Activated naive CD4-positive, alpha-beta T cell treated with anti-CD3 and anti-CD28 coated beads, Interleukin-2, amount 50 U/mL, for 24 hours (primary cell): ENCODE results near the gene NR2F1.
A peak's percentile ranks its signal among the peaks of the same experiment; 100 is the strongest.

ENCODE experiments used
- H3K27ac Mint-ChIP-seq: one replicate; pipeline ENCODE4 v1.8.0; 2021; ENCODE audit warnings: mild to moderate bottlenecking, mixed read lengths
- H3K27me3 Mint-ChIP-seq: one replicate; pipeline ENCODE4 v1.8.0; 2021; ENCODE audit warnings: mixed read lengths
- H3K36me3 Mint-ChIP-seq: one replicate; pipeline ENCODE4 v1.8.0; 2021; ENCODE audit warnings: mixed read lengths
- H3K4me1 Mint-ChIP-seq: one replicate; pipeline ENCODE4 v1.8.0; 2021; ENCODE audit warnings: mixed read lengths
- H3K4me3 Mint-ChIP-seq: one replicate; pipeline ENCODE4 v1.8.0; 2021; ENCODE audit warnings: mild to moderate bottlenecking, mixed read lengths
- H3K9me3 Mint-ChIP-seq: one replicate; pipeline ENCODE4 v1.8.0; 2021; ENCODE audit warnings: mixed read lengths

Gene NR2F1

DNA sequence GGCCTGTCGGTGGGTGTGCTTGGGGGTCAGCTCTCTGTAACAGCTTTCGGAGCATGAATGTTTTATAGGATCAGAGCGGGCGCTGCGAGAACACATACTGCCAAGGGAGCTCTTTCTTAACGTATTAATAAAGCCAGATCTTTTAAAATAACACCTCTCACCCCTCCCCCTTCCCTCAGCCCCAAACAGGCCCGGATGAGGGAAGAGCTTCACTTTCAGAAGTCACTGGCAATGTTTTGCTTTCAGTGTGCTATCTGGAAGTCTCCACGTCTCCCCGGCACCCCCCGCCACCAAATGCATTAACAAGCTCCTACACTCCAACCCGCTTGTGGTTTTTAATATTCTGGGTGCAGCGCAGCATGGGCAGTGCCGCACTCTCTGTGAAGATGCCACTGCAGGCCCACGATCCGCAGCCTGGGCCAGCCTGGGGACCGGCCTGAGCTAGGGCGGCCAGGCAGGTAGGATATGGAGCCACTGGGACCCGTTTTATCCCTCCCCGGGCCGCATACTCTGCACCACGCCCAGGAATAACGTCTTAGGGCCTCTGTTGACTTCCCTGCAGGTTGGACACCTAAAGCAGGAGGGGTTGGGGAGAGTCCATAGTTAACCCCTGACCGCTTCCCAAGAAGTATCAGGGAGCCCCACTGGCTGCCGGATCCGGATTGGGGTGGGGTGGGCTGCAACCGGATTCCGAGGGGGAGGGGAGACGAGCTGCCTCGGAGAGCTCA lies 12.6 kb downstream of the NR2F1 start:
- Mint-ChIP-seq H3K27ac (no peak overlapping the region), H3K4me1 (no peaks in the 10 kb centered on the region), H3K4me3 (no peak overlapping the region), H3K9me3 (no peaks in the 10 kb centered on the region), H3K36me3 (peaks cover 4% of the 10 kb centered on the region), H3K27me3 (peaks cover 54% of the 10 kb centered on the region)

DNA sequence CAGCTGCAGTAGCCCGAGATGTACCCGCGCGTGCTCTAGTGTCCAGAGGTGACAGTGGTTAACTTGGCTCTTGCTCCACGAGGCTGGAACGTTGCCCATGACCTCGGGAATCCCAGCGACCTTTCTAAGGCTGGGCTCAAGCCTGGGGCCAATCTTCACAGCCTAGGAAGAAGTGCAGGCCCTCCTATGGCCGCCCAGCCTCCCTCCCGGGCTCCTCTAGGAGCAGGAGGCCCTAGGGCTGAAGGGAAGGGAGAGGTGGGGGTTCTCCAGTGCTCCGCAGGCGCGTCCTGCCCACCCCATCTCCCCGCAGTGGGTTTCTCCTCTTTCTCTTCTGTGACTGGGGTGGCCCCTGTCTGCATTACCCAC lies 13.3 kb downstream of the NR2F1 start:
- H3K9me3 Mint-ChIP-seq, result peaks cover under 1% of the 10 kb centered on the region
- peak overlapping the region; percentile 81 for H3K27ac Mint-ChIP-seq
- H3K4me3 Mint-ChIP-seq, result no peak overlapping the region
- peaks cover 4% of the 10 kb centered on the region for H3K36me3 Mint-ChIP-seq
- H3K4me1 Mint-ChIP-seq, result no peaks in the 10 kb centered on the region
- H3K27me3 Mint-ChIP-seq, result peaks cover 48% of the 10 kb centered on the region

DNA sequence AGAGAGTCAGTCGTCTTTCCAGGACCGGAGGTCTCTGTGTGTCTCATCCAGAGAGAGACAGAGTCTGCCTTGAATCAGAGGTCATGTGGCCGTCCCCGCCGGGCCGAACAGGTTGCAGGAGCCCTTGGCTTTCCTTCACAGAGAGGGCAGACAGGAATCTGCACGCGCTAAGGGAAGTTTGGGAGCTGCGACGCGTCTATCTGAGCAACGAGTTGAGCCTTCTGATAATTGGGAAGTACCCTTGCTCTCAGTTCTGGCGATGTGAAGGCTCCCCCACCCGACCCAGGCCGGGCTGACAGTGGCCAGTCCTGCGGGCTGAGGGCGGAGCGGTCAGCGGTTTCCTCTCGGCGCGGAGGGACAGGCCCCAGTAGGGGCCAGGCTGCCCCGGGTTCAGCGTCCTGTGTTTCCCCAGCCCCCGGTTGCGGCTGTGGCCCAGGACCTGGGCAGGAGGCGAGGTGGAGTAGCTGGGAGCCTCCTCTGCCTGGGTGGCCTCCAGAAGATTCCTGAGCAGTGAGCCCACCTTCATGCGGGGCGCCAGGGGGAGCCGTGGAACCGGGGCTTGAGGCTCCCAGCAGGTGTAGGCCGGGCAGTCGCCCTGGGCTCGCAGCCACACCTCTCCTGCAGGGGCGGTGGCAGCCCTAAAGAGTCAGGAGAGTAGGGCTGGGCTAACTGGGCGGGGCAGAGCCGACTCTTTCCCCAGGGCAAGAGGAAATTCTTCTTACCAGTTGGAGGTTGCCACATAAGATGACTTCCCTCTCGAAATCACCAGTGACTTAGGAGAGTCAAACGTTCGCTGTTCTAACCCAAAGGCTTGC lies 13.9 kb downstream of the NR2F1 start:
- Mint-ChIP-seq H3K27ac (no peak overlapping the region), H3K27me3 (peaks cover 43% of the 10 kb centered on the region), H3K4me3 (no peak overlapping the region), H3K36me3 (peaks cover 6% of the 10 kb centered on the region), H3K4me1 (no peaks in the 10 kb centered on the region), H3K9me3 (peaks cover 3% of the 10 kb centered on the region)

DNA sequence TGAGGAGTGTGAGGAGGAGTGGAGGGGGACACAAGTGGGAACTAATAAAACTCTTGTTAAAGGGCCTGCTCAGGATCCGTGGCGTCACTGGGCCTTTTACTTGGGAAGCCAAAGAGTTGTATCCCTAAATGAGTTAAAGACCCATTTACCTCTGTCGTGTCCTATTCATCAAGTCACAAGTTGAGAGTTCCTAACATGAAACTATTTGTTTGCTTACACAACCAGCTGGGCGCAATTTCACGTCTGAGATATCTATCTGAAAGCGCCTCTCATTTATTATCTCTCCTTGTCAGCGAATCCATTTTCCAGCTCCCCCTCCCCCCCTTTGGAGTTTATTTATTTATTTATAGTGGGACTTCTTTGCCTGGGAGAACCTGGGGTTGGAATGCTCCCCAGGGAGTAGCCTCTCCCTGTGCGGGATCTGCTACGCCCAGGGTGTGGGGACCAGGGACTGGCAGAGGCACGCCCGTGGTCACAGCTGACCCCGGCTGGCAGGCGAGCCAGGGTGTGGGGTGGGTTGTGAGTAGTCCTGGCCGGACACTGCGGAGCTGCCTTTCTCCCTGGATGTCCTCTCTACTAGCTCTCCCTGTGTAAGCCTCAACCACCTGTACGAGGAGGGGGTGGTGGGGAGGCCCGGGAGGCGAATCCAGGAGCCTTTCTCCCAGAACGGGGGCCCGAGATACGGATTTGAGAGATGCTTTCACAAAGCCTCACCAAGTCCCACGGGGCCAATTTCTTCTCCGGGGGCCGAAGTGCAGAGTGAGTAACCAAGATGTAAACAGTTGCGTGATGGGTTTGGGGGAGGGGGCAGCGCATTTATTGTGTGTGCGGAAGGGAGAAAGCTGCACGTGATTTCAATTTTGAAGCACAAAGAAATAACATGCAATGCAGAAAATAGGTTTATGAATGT lies 15.3 kb downstream of the NR2F1 start:
- H3K36me3 Mint-ChIP-seq, result peaks cover 7% of the 10 kb centered on the region
- no peak overlapping the region for H3K27ac Mint-ChIP-seq
- H3K27me3 Mint-ChIP-seq, result peaks cover 43% of the 10 kb centered on the region
- no peak overlapping the region for H3K4me3 Mint-ChIP-seq
- H3K9me3 Mint-ChIP-seq, result peaks cover 3% of the 10 kb centered on the region
- H3K4me1 Mint-ChIP-seq, result no peaks in the 10 kb centered on the region

DNA sequence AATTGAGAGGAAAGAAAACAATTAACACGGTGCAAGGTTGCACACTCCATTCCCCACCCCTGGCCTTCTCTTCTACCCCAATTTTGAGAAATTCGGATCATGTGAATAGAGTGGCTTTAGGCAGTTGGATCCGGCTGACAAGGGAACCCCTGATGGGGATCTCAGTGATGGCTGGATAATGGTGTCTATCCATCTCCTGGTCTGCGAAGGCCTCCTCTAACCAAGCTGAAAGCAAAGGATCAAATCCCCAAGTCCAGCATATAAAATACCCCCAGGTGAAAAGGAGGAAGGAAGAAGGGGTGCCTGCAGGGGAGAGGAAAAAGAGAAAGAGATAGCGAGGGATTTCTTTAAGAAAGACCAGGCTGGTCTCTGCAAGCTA lies 16.0 kb downstream of the NR2F1 start:
- Mint-ChIP-seq H3K9me3 (peaks cover 3% of the 10 kb centered on the region), H3K27ac (no peak overlapping the region), H3K4me3 (no peak overlapping the region), H3K4me1 (peaks cover 3% of the 10 kb centered on the region), H3K27me3 (peaks cover 41% of the 10 kb centered on the region), H3K36me3 (peaks cover 10% of the 10 kb centered on the region)

DNA sequence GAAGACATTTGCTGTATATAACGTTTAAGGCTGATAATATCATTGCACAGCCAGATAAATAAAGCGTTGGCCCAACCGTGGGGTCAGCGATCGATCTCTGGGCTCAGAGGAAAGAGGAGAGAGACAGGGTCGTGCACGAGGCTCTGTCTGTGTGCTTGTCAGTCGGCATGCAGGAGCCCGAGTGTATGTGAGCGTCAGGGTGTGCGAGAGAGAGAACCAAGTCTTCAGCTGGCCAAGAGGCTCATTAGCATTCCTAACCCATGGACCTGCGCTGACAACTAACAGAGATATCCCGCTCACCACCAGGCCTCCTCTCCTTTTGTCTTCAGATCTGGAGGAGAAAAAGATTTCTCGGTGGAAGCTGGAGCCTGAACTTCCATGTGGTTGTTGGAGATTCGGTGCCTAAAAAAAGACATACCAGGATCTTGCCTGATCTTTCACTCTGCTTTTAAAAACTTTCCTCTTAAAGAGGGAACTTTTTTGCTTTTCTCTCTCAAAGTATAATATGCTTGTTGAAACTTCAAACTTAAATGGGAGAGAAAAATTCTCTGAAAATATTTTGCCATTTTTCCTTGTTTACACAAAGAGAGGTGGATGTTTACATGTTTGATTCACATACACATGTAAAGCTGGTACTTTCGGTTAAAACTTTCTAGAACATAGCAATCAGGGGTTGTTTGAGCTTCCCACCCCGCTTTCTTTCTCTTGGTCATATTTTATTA lies 16.5 kb downstream of the NR2F1 start:
- peaks cover 37% of the 10 kb centered on the region for H3K27me3 Mint-ChIP-seq
- no peak overlapping the region for H3K4me3 Mint-ChIP-seq
- H3K4me1 Mint-ChIP-seq, result peaks cover 3% of the 10 kb centered on the region
- peaks cover 8% of the 10 kb centered on the region for H3K36me3 Mint-ChIP-seq
- H3K27ac Mint-ChIP-seq, result no peak overlapping the region
- H3K9me3 Mint-ChIP-seq, result peaks cover 3% of the 10 kb centered on the region

DNA sequence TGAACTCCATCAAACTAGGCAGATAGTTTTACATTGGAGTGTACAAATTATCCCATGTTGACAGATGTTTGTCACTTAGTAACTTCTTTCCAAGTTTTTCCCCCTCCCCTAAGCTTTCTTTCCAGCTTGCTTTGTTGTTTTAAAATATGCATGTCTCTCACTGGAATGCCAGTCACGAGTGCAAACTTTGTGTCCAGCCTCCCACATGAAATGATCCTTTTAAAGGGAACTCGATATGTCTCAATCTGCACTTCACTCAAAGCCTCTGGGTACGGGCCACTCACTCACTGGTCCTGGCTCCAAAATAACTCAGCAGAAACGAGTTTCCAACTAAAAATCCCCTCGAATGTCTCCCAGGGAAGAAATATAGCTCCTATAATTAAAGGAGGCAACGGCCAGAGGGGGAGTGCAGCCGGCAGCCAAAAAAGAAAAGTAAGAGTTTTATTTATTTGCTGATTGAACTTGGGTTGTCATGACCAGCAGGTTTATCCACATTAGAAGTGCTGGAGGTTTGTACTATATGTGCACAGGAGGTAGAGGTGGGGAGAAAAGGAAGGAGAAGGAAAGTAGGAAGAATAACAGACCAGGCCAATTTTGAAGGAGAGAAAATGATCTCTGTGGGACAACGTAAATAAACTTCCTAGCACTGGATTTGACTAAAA lies 17.5 kb downstream of the NR2F1 start:
- H3K9me3 Mint-ChIP-seq, result peaks cover 3% of the 10 kb centered on the region
- peaks cover 3% of the 10 kb centered on the region for H3K4me1 Mint-ChIP-seq
- H3K27me3 Mint-ChIP-seq, result peaks cover 39% of the 10 kb centered on the region
- H3K4me3 Mint-ChIP-seq, result no peak overlapping the region
- peaks cover 8% of the 10 kb centered on the region for H3K36me3 Mint-ChIP-seq
- no peak overlapping the region for H3K27ac Mint-ChIP-seq

DNA sequence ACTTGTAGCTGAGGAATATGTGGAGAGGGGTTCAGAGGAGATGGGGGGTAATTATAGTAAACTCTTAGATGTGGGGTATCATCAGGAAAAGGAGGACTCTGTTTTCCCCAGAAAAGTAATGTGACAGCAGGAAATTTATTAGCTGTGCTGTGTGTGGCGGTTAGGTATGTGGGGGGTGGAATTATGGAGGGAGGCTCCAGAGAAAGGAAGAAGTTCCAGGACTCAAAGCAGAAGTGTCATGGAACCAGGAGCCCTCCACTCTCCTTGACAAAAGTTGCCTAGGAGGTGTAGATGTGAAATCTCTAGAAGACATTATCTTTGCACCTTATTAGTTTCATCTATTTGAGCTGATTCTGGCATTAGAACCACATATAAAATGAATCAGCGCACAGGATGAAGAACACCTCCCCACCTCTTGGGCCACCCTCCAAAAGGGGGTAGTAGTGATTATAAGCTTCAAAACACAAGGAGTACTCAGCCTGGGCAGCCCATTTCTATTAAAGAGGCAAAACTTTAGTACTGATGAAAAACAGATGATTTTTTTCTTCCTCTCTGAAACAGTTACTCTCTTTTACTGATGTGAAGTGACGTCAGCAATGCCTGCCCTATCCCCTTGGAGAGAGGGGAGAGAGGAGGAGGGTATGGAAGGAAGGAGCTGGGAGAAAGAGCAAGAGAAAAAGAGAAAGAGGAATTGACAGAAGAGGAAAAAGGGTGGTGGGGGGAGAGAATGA lies 18.2 kb downstream of the NR2F1 start:
- Mint-ChIP-seq H3K36me3 (peaks cover 8% of the 10 kb centered on the region), H3K27me3 (peaks cover 36% of the 10 kb centered on the region), H3K4me1 (peaks cover 3% of the 10 kb centered on the region), H3K27ac (peak overlapping the region; percentile 51), H3K4me3 (no peak overlapping the region), H3K9me3 (peaks cover 3% of the 10 kb centered on the region)

DNA sequence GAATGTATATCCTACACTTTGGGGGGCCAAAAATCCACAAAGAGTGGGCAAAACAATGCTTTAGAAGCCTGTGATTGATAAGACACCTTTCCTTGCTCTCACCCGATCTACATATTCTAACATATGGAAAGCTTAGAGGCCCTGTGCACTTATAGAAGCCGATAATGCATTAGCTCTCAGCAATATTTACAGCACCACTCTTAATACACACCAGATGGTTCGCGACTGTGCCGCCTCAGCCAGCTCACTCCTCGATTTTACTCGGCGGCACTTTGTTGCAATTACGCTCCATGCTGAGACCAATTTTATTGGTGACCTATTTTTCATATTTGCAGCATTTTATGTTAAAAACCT lies 18.8 kb downstream of the NR2F1 start:
- Mint-ChIP-seq H3K4me3 (no peak overlapping the region), H3K27ac (peak overlapping the region; percentile 51)

DNA sequence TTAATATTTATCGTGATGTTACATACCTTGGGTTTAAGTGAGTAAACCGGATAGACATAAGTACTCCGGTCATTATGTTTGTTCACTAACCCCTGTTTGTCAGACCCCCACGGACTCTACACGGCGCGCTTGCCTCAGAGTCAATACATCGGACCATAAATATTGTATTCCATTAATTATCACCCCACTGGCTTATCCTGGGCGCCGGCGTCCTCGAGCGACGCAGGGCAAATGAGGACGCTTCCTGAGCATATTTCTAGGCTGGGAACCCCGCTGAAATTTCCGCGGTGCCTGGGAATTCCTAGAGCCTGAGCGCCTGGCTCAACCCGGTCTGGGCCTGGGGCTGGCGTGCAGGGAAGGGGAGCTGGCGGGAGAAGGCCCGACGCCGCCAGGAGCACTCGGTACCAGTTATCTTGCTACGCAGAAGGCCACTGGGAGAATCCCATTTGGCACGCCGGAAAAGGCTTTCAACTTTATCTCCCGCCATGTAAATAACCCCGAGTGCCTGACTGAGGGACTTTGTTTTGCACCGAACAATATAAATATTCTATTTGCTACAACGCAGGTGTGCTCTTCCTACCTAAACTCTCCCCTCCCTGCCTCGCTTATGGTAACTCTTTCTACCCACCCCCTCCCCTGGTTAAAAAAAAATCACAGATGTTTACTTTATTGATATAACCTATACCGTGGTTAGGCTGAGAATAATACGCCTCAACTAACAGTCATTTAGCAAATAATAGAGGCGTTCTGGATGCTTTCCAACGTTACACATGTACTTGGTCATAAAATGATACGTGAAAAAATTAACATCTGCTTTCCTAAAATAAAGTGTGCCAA lies 19.4 kb downstream of the NR2F1 start:
- H3K4me1 Mint-ChIP-seq, result peaks cover 5% of the 10 kb centered on the region
- H3K27me3 Mint-ChIP-seq, result peaks cover 39% of the 10 kb centered on the region
- H3K9me3 Mint-ChIP-seq, result peaks cover 3% of the 10 kb centered on the region
- H3K27ac Mint-ChIP-seq, result peak overlapping the region; percentile 51
- peaks cover 8% of the 10 kb centered on the region for H3K36me3 Mint-ChIP-seq
- no peak overlapping the region for H3K4me3 Mint-ChIP-seq

More for the DNA sequence above, 18.8 kb downstream of the NR2F1 start:
- Mint-ChIP-seq H3K36me3 (peaks cover 8% of the 10 kb centered on the region), H3K9me3 (peaks cover 3% of the 10 kb centered on the region), H3K4me1 (peaks cover 3% of the 10 kb centered on the region), H3K27me3 (peaks cover 35% of the 10 kb centered on the region)

DNA sequence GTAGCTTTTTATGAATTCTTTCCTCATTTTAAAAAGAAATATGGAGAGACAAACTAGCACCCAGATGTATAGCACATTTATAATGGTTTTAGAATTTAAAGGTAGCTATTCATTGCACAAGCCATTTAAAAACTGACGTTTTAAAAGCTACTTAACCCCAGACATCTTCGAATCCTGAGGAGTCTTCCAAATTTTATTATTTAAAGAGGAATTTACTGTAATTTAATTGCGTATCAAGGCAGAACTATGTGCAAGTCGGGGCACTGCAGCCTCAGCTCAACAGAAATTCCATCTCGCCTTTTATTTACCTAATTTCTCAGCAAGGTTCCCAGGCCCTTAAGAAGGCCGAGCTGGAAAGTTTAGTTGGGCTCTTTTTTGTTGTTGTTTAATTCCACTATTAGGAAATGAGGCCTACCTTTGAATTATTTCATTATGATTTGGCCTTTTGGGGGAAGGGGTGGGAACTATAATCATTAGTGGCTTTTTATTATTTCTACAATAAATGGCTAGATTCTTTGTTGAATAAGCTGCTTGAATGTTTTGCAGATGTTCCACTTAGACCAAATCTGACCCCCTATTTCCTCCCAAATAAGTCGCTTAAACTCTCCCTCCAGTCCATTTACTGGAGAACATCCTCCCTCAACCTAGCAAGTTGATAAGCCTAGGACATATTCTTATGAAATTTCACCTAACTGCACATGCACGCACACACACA lies 20.2 kb downstream of the NR2F1 start:
- Mint-ChIP-seq H3K4me1 (peaks cover 13% of the 10 kb centered on the region), H3K27me3 (peaks cover 43% of the 10 kb centered on the region), H3K36me3 (peaks cover 8% of the 10 kb centered on the region), H3K9me3 (peaks cover 3% of the 10 kb centered on the region), H3K4me3 (no peak overlapping the region), H3K27ac (no peak overlapping the region)

DNA sequence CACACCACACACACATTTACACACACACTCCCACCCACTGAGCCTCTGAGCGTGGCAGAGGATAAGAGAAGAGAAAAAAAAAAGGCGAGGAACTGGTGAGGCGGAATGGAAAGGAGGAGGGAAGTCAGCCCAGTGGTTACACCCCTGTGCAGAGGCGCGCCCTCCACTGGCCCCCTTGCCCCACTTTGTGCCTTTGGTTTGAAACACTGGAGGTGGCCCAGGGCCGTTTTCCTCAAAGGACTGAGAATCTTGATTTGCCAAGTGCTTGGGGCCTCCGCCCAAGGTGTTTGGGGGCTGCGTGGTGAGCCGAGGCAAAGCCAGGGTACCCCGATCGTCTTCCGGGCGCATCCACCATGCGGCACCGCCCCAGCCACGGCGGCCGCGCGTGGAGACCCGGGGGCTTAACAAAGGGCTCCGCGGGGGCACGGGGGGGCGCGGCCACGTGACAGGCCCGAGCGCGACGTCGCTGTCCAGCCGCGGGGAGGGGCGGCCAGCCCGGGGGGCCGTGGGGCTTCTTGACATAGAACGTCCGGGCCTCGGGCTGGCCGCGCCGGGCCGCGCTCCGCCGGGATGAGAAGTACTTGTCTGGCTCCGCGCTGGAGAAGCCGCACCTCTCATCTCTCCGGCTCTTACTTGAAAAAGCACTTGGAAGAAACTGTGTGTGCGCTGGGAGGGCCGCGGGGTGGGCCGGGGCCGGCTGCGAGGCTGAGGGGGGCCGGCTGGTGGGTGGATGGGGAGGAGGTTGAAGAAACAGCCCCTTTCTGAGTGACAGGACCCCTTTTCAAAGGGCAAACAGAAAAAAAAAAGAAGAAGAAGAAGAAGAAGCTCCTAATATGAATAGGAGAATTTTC lies 21.0 kb downstream of the NR2F1 start:
- Mint-ChIP-seq H3K4me1 (peaks cover 13% of the 10 kb centered on the region), H3K27ac (no peak overlapping the region), H3K9me3 (peaks cover 3% of the 10 kb centered on the region), H3K27me3 (peaks cover 45% of the 10 kb centered on the region), H3K36me3 (peaks cover 8% of the 10 kb centered on the region), H3K4me3 (no peak overlapping the region)
